ENCODE results near the gene TGFBR3.
"Not testable (repeated sequence)": the region's sequence is repeated elsewhere in the genome, so short reads cannot be mapped to it uniquely, and the experiment has no call there.

TGFBR3 gene

DNA sequence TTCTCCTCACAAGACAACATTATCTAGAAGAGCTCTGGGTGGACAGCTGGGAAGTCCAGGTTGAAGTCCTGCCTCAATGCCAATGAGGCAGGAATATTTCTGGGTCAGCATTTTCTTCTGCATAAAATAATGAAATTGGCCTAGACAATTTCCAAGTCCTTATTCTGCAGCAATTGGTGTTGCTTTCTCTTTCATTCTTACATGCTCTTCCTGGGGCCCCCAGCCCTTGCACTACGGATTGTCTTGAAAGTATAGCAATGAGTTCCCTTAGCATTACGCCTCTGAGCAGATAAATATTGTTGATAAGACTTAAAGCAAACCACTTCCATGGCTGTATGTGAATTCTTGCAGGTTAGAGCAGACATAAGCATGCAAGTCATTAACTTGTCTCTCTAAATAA is 188.5 kb downstream of the TGFBR3 start:
- peak in 1 of 2 donors; percentile 12 for DNase-seq (ENCODE audit: low read depth in 1 of 2, low spot score in 1 of 2)

- DNase-seq (ENCODE audit: low read depth in 1 of 2, low spot score in 1 of 2) = no peak
Measured at GRCh38 chr1:91696321-91696720, 189.6 kb downstream of the TGFBR3 start.

- no peak for DNase-seq (ENCODE audit: low read depth in 1 of 2, low spot score in 1 of 2)
Measured at GRCh38 chr1:91693557-91693956, 192.4 kb downstream of the TGFBR3 start.

DNA sequence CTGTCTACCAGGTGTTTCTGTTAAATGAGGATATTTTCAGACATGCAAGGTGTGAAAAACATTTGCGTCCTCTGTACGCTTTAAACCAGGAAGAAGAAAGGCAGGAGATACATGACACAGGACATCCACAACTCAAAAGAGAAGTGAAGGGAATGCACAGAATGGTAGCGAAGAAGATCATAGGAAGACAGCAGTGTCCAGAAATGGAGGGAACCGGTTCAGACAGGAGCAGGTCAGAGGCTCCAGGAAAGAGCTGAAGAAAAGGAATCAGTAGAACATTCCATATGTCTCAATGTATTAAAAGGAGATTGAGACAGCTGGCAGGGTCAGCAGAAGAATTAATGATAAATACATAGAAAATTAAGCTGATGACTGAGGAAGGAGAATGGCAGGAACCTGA is 194.4 kb downstream of the TGFBR3 start:
- DNase-seq (ENCODE audit: low read depth in 1 of 2, low spot score in 1 of 2) = no peak

DNA sequence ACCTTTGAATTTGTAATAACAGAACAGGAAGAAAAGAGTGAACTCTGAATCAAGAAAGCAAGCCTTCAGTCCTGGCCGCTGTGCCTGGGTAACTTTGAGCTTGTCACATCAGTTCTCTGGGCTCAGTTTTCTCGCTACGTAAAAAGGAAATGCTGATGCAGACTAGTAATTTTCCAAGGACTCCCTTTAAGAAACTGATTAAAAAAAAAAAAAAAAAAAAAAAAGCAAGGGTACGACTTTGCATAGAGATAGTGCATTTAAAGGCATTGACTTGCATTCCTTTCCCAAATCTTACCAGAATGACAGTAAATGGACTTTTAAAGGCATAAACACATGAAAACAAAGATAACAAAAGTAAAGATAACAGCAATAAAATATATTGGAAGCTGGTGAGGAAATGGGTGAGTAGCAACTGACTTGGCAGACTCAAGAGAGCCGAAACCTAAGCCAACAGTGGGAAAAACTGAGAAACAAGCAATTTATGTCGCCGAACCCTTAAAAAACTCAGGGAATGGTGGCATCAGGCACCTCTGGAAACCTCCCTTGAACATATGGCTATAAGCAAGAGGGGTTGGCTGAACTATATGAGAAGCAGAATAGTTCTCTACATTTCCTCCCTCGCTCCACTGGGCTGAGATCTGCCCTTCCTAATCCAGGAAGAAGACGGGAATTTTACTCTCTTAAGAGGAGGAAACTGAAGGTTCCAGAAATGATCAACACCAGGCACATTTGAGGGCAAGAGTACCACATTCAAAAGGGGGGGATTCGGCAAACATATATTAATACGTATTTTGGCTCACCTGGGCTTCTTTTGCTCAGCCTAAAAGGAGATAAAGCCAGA is 196.1 kb downstream of the TGFBR3 start:
- DNase-seq (ENCODE audit: low read depth in 1 of 2, low spot score in 1 of 2) = no peak

DNA sequence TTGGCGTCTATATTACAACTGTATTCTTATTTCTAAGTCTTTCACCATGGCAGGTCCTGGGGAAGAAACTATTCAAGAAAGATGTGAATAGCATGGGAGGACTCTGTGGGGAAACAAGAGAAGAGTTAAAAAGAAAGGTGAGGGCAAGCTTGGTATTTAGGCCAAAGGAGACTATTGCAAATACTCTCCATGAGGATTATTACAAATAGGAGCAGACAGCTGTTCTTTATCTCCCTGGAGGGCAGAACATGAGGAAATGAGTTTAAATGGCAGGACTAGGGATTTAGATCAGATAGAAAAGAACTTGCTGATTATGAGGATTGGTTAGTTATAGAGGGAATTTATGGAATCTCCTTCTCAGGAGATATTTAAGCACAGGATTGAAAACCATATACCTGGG is 198.5 kb downstream of the TGFBR3 start:
- DNase-seq (ENCODE audit: low read depth in 1 of 2, low spot score in 1 of 2) = no peak

- no peak for DNase-seq (ENCODE audit: low read depth in 1 of 2, low spot score in 1 of 2)
Measured at GRCh38 chr1:91685994-91686393, 200.0 kb downstream of the TGFBR3 start.

DNA sequence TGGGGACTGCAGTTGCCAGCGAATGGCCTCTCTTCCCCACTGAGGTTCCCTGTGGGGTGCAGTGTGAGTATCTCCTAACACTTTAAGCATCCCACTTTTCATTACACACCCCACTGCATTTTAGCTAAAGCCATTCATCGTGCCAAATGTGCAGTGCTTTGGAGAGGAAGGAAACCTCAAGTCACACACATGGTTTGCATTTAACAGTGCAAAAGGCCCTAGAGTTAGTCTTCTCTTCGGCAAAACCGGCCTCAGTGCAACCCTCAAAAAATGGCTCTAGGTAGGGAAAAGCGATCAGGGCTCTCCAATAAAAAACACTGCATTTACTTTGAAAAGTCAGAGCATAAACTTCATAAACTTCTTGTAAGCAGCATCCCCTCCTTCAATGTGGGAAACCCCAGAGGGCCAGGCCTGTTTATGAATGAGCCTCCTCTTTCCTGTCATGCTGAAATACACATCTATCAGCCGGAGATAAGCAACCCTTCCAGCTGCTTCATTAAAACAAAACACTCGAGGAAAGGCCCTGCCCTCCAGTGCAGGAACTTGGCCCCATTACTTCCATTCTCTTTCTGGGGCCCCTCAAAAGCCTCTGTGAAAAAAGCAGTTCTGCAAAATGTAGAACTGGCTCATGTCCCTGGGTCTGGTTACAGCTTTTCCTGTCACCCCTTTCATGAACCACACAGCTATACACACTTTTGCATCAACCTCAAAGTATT is 201.3 kb downstream of the TGFBR3 start:
- no peak for DNase-seq (ENCODE audit: low read depth in 1 of 2, low spot score in 1 of 2)

GRCh38 chr1:91683598-91683951 is 202.4 kb downstream of the TGFBR3 start:
- DNase-seq (ENCODE audit: low read depth in 1 of 2, low spot score in 1 of 2) = no peak

GRCh38 chr1:91682882-91683597 is 202.9 kb downstream of the TGFBR3 start:
- no peak for DNase-seq (ENCODE audit: low read depth in 1 of 2, low spot score in 1 of 2)

- DNase-seq (ENCODE audit: low read depth in 1 of 2, low spot score in 1 of 2) = no peak
Measured at GRCh38 chr1:91680556-91681155, 205.3 kb downstream of the TGFBR3 start.

DNA sequence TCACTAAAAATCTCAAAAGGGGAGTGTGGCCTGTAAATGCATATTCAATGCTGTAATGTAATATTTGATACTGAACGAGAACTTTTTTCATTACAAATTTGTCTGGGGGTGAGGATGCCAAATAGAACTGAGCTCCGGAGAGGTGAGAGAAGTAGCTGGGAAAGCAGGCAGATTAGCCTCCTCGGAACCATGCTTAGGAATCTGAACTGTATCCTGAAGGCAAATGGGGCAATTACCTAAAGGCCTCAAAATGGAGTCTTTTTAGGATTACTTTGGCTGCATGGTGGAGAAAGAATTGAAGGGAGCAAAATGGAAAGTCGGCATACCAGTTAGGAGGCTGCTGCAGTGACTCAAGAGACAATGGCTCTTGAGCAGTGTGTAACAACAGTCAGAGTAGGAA is 206.5 kb downstream of the TGFBR3 start:
- DNase-seq (ENCODE audit: low read depth in 1 of 2, low spot score in 1 of 2) = no peak

- no peak for DNase-seq (ENCODE audit: low read depth in 1 of 2, low spot score in 1 of 2)
Measured at GRCh38 chr1:91676030-91676429, 209.9 kb downstream of the TGFBR3 start.

DNA sequence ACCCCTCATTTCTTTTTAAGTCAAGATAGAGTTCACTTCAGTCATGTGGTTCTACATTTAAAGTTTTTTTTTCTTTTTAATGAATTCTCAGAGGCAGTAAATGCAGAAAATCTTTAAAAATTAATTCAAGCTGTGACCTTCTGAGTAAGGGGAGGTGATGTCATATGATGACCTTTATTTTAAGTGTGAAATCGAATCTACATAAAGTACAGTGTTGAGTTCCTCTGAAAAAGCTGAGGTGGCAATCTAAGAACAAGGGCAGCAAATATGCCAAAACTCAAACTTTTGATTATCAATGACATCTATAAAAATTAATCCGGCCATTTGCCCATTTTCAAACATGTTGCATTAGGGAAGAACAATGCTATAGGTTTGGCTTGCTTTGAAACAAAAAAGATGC is 211.8 kb downstream of the TGFBR3 start:
- no peak for DNase-seq (ENCODE audit: low read depth in 1 of 2, low spot score in 1 of 2)

DNA sequence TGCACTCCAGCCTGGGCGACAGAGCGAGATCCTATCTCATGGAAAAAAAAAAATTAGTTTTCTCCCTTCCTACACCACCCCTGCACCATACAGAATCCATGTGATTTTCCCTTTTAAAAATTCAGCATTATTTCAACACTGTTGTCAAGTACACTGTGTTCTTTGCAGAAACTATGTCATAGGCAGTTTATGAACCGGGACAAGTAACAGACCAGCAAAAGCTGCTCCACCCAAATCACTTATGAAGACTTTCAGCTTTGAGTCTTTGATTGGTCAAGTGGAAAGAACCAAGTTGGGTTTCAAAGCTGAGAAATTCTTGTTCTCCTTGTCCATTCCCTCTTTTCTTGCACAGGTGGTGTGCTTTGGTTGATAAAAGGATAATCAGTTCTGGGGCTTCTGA is 212.3 kb downstream of the TGFBR3 start:
- DNase-seq (ENCODE audit: low read depth in 1 of 2, low spot score in 1 of 2) = no peak

GRCh38 chr1:91672601-91673161 is 213.3 kb downstream of the TGFBR3 start:
- no peak for DNase-seq (ENCODE audit: low read depth in 1 of 2, low spot score in 1 of 2)

DNA sequence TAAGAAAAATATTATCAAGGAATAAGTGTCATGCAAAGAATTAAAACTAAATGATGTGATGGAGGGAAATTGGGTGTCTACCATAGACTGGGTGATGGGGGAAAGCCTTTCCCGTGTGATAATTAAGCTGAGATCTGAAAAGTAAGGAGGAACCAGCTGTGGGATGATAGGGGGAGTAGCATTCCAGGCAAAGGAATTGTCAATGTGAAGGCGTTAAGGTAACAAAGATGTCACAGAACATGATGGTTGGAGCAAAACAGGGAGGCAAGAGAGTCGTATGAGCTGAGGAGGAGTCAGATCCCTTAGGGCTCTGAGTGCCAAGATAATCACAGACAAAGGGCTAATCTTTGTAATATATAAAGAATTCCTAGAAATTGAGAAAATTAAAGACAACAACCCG is 215.2 kb downstream of the TGFBR3 start:
- no peak for DNase-seq (ENCODE audit: low read depth in 1 of 2, low spot score in 1 of 2)

DNA sequence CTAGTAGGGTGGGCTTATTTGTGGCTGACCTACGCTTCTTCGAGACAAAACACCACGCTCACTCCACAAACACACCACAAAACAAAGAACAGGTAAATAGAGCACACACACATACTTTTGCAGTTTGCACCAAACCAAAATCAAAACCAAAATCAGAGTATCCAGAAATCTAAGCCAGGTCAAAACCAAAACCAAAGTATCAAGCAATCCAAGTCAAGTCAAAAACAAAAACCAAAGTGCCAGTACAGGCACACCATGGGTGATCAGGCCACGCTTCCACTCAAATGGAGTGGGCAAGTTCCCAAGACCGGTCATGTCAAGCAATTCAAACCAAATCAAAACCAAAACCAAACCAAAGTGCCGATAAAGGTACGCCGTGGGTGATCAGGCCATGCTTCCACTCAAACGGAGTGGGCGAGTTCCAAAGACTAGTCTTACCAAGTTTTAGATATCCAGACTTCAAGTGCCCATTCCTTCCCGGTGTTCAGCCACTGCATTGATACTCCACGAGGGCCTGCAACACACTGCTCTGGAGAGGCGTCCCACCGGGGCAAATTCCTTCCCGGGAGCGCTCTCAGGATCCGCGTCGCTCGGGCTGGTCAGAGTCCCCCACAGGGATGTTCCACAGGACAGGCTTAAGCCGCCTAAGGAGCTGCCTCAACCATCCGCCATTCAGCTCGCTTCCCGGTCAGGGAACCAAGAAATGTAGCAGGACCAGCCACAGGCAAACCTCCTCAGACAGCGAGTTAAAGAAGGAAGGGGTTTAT is 216.2 kb downstream of the TGFBR3 start:
- no peak for DNase-seq (ENCODE audit: low read depth in 1 of 2, low spot score in 1 of 2)

DNA sequence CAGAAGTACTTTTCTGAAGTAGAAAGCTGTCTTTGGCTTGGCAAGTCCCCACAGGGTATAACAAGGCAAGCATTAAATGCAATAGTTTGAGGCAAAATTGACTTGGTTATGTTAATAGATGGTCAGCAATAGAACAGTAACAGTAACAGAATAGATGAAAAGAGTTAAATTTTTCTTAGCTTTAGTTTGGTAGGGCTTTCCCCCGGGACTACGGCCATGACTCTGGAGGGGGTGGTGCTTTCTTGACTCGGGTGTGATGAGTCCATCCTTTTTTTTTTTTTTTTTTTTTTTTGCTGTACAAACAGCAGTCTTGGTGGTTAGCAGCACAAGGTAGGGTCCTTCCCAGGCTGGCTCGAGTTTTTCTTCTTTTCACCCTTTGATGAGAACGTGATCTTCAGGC is 219.3 kb downstream of the TGFBR3 start:
- DNase-seq (ENCODE audit: low read depth in 1 of 2, low spot score in 1 of 2) = not testable (repeated sequence)

GRCh38 chr1:91661121-91661520 is 224.8 kb downstream of the TGFBR3 start:
- DNase-seq (ENCODE audit: low read depth in 1 of 2, low spot score in 1 of 2) = no peak

DNA sequence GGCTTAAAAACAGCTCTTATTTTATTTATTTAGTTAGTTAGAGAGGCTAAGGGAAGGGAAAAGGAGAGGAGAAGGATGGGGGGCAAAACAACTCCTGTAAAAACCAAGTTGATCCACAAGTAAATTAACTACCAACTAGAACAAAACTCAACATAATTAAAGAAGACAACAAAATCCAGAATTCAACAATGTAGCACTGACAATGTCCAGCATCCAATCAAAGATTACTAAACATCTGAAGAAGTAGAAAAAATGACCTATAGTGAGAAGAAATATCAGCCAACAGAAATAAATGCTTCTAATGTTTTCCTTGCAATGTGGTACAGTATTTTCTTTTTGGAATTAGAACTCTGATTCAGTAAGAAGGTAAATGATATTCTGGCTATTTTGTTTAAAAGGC is 225.2 kb downstream of the TGFBR3 start:
- no peak for DNase-seq (ENCODE audit: low read depth in 1 of 2, low spot score in 1 of 2)
